Measurements from ENCODE around the gene SHISAL2A.

SHISAL2A gene

DNA sequence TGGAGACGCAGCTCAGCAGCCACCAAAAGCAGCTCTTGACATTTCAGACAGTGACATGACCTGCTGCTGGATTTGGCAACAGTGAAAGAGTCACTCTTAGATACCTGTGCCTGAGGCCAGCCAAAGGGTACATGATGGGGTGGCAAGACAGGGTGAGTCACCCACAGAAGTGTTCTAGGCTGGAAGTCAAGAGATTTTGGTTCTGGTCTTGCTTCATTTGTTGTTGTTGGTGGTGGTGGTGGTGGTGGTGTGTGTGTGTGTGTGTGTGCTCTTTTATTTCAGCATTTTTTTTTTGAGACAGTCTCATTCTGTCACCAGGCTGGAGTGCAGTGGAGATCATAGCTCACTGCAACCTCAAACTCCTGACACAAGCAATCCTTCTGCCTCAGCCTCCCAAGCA is 25.8 kb downstream of the SHISAL2A start:
- no peak overlapping the region for H3K4me3 ChIP-seq (ENCODE audit: low read length)
- peak; percentile 79 for DNase-seq (ENCODE audit: low read depth)
- TF ChIP-seq, protein P1, sequence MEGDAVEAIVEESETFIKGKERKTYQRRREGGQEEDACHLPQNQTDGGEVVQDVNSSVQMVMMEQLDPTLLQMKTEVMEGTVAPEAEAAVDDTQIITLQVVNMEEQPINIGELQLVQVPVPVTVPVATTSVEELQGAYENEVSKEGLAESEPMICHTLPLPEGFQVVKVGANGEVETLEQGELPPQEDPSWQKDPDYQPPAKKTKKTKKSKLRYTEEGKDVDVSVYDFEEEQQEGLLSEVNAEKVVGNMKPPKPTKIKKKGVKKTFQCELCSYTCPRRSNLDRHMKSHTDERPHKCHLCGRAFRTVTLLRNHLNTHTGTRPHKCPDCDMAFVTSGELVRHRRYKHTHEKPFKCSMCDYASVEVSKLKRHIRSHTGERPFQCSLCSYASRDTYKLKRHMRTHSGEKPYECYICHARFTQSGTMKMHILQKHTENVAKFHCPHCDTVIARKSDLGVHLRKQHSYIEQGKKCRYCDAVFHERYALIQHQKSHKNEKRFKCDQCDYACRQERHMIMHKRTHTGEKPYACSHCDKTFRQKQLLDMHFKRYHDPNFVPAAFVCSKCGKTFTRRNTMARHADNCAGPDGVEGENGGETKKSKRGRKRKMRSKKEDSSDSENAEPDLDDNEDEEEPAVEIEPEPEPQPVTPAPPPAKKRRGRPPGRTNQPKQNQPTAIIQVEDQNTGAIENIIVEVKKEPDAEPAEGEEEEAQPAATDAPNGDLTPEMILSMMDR (IDR thresholded peaks at IDR 0.05; ENCODE audit: insufficient read depth, low read depth, low read length, missing control alignments): no peak

DNA sequence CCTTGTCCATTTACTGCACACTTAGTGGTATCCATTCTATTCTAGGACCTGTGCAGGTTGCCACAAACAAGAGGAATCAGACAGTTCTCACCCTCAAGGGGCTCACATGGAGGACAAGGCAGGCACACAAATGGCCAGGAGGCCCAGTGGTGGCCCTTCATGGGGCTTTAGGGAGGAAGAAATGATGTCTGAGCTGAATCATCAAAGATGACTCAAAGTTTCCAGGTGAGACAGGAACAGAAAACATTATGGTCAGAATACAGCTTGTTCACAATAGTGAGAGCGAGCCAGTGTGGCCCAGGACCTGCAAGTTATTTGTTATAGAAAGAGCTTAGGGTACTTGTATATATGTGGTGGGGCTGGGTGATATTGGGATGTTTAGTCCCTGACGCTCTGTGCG is 26.4 kb downstream of the SHISAL2A start:
- peak; percentile 83 for DNase-seq (ENCODE audit: low read depth)
- TF ChIP-seq, protein P1 (IDR thresholded peaks at IDR 0.05; ENCODE audit: insufficient read depth, low read depth, low read length, missing control alignments): no peak
- no peak overlapping the region for H3K4me3 ChIP-seq (ENCODE audit: low read length)

DNA sequence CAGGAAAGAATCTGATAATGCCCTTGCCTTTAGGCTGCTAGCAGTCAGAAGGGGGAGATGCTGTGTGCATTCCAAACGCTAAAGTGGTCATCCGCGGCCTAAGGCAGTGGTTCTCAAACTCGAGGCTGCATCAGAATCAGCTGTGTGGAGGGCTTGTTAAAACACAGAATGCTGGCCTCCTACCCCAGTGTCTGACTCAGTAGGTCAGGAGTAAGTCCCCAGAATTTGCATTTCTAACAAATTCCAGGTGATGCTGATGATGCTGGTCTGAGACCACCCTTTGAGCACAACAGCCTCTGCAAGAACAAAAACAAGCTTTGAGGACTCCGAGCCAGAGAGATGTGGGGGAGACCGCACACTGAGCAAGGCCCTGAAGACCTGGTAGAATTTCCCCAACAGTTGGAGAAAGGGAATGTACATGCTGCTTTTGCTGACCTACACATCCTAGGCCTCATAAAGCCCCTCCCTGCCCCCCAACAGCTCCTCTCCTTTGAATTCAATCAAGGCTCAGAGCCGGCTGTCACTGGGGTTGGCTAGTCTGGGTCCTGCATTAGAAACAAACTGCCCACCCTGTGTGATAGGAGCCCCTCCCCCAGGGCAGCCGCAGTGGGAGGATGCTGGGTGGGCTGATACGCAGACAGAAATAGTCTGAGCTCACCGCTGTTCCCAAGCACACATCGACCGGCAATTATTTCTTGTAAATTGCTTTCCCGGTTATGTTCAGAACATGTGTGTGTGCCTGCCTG is 27.1 kb downstream of the SHISAL2A start:
- DNase-seq (ENCODE audit: low read depth): peak; percentile 49
- no peak overlapping the region for H3K4me3 ChIP-seq (ENCODE audit: low read length)
- TF ChIP-seq, protein P1 (IDR thresholded peaks at IDR 0.05; ENCODE audit: insufficient read depth, low read depth, low read length, missing control alignments): no peak

DNA sequence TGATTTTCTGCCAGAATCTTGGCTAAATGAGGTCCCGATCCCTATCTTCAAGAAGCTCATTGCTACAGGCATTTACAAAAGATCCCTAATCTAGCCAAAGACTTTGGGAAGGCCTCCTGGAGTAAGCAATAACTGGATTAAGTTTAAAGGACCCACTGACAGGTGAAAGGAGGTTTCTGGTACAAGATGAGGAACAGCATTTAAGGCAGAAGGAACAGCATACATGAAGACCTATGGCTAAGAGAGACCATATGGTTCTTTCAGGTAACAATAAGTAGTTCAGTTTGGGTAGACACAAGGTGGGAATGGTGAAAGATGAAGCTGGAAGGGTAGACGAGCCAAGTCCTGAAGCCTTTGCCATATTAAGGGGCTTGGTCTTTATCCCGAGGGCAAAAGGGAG is 27.8 kb downstream of the SHISAL2A start:
- no peak overlapping the region for H3K4me3 ChIP-seq (ENCODE audit: low read length)
- TF ChIP-seq, protein P1 (IDR thresholded peaks at IDR 0.05; ENCODE audit: insufficient read depth, low read depth, low read length, missing control alignments): no peak
- DNase-seq (ENCODE audit: low read depth): no peak

DNA sequence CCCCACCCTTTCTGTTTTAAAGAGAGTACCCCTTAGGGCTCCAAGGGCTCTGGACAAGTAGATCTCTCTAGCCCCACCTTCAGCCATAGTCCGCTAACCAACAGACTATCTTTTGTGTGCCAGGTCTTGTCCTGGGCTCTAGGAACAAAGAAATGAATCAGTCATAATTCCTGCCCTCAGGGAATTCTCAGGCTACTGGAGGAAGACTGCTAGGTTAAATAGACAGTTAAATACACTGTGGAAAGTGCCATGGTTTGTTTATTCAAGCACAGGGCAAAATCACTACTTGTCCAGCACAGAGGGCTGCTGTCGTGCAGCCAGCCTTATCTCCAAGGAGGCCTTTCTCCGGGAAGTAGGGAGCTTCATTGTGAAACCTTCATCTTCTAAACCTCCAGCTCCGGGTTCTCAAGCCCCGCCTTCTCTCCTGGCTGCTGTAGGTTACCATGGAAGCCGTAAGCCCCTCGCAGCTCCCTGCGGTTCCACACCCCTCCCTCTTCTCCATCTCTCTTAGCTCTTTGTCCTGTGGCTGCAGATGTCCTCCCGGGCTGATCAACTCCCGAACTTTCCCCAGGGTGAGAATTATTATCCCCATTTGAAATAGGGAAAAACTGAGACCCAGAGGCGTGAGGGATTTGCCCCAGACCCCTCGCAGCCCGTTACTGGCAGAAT is 29.8 kb downstream of the SHISAL2A start:
- H3K4me3 ChIP-seq (ENCODE audit: low read length): no peak overlapping the region
- TF ChIP-seq, protein P1 (IDR thresholded peaks at IDR 0.05; ENCODE audit: insufficient read depth, low read depth, low read length, missing control alignments): peak; percentile 3
- DNase-seq (ENCODE audit: low read depth): peak; percentile 96

DNA sequence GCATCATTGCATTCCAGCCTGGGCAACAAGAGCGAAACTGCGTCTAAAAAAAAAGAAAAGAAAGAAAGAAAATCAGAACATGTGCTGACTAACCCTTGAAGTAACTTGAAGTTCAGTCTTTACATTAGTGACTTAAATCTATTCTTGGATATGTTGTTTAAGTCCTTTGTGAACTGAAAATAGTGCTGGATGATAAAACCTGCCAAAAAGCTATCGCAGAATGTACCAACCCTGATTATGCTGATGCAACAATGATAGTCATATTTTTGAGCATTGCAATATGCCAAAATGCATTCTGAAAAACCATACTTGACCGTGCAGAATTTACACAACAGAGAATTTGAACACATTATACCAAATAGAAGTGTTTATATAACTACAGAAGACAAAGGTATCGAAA is 30.7 kb downstream of the SHISAL2A start:
- TF ChIP-seq, protein P1 (IDR thresholded peaks at IDR 0.05; ENCODE audit: insufficient read depth, low read depth, low read length, missing control alignments): no peak
- DNase-seq (ENCODE audit: low read depth): peak; percentile 46
- no peak overlapping the region for H3K4me3 ChIP-seq (ENCODE audit: low read length)
